Gastrocnemius medialis (tissue), 4 donors: ENCODE measurements around the gene CASZ1. TPM values are rescaled to one million over a fixed set of nuclear protein-coding genes. Genes with fewer than 3 reads are reported as not detected.
A peak's percentile ranks its signal among the peaks of the same experiment; 100 is the strongest.

Source experiments
- ATAC-seq, 2 donors: fragments of 150-250 bp; one replicate each; pipeline ENCODE4 v1.9.1; 2016
- DNase-seq, 2 donors: peaks; one replicate each; pipeline ENCODE4 v3.0.0-alpha.2; 2019
- H3K27ac ChIP-seq, 4 donors: fragments of 200-600 bp; sonication (generic); 1 replicate in 1 of 4; 2 replicates in 3 of 4; pipeline ENCODE4 v1.5.1; 2016 to 2018; ENCODE audit warnings: mild to moderate bottlenecking in 2 of 4, moderate library complexity in 1 of 4
- H3K27me3 ChIP-seq, 3 donors: fragments of 200-600 bp; sonication (generic) in 2 of 3; 1 replicate in 1 of 3; 2 replicates in 2 of 3; pipeline versions ENCODE4 v1.5.1 to v1.6.0; 2016 to 2019; ENCODE audit warnings: mild to moderate bottlenecking in 1 of 3, moderate library complexity in 1 of 3
- H3K36me3 ChIP-seq, 2 donors: fragments of 200-600 bp; sonication (generic) in 1 of 2; one replicate each; pipeline ENCODE4 v1.5.1; 2017 to 2018
- H3K4me1 ChIP-seq, 2 donors: fragments of 200-600 bp; sonication (generic) in 1 of 2; one replicate each; pipeline ENCODE4 v1.5.1; 2016 to 2017; ENCODE audit warnings: mild to moderate bottlenecking in 2 of 2
- H3K4me3 ChIP-seq, 4 donors: fragments of 200-600 bp; sonication (generic) in 3 of 4; 1 replicate in 1 of 4; 2 replicates in 3 of 4; pipeline ENCODE4 v1.5.1; 2016 to 2019; ENCODE audit warnings: mild to moderate bottlenecking in 2 of 4
- H3K9me3 ChIP-seq, 3 donors: fragments of 200-600 bp; sonication (generic) in 2 of 3; 1 replicate in 1 of 3; 2 replicates in 2 of 3; pipeline ENCODE4 v1.5.1; 2016 to 2019
- POLR2A ChIP-seq, 2 donors: fragments of 450-650 bp; IDR thresholded peaks; one replicate each; pipeline ENCODE4 v1.6.1; 2017; ENCODE audit warnings: antibody characterized with exemption in 2 of 2, mild to moderate bottlenecking in 2 of 2, moderate library complexity in 2 of 2
- in situ Hi-C, 4 donors: fragments of 200-750 bp; cut with MboI; loops; one replicate each; pipeline versions ENCODE4 v1.15.0 to v1.8.0; 2017; ENCODE audit warnings: low sequenced_read_pairs in 4 of 4
- intact Hi-C: fragments of 100-400 bp; cut with DNase I; formaldehyde crosslinking; loops from one replicate; pipeline ENCODE4 v1.15.1; 2023; ENCODE audit warnings: low total_unique reads
- total RNA-seq, 4 donors: library from RNA; depleted of rRNA; stranded (reverse); fragments of >200 nt; gene quantifications; one replicate each; pipeline versions ENCODE4 v1.1.0 to v1.2.3, GENCODE V29; 2016
- TF ChIP-seq, protein P1 (sequence below), 5 experiments: fragments of 450-650 bp in 3 of 5; fragments of 200-600 bp in 2 of 5; sonication (generic) in 2 of 5; IDR thresholded peaks in 4 of 5; conservative IDR thresholded peaks in 1 of 5; 1 replicate in 4 of 5; 2 replicates in 1 of 5; pipeline ENCODE4 v1.5.1; 2016 to 2019; ENCODE audit warnings: antibody characterized with exemption in 5 of 5, mild to moderate bottlenecking in 3 of 5, moderate library complexity in 3 of 5

Gene CASZ1
- total RNA-seq, 4 donors from 2014 or later = 19.1 to 121 (median 80.6) TPM

DNA sequence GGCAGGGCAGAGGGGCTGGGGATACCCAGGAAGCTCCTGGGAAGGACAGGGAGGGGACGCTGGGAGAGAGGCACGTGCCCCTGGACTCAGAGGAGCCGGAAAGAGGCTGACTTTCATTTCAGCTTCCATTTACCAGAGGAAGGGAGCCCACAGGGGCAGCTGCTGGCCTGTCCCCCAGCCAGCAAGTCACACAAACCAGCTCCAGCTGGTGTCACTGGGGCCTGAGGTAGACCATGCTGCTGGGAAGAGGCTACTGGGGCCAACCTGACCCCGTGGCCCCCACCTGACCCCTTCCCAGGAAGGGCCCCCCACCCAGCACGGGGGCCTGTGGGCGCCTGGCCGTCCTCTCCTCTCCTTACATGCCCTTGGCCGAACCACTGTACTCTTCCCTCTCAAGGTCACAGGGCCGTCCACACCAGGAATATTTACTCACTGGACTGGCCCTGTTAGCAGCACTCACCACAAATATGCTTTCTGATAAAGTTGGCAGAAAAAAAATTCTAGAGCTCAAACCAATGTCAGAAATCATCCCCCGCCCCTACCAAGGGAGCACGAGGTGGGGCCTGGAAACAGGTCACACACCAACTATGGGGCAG, 110.5 kb downstream of the CASZ1 start:
- Histone ChIP-seq H3K4me3 (peak overlapping the region in 2 of 4 donors; percentile 12 to 25), H3K36me3 (no peaks in the 10 kb centered on the region), H3K27me3 (no peaks in the 10 kb centered on the region), H3K27ac (peak overlapping the region; percentile 71 to 81 (median 74)), H3K9me3 (no peaks in the 10 kb centered on the region), H3K4me1 (peaks cover 98 to 99% of the 10 kb centered on the region in 2 donors)
- intact Hi-C loops (no loop called here), in situ Hi-C loops (loop anchor here in 3 of 4 donors (10.0 to 25.0 kb wide), 2 partner anchors 101 to 109 kb away; partner anchors contain the start of gene CASZ1 (in 3 of the 3))
- DNase-seq (peak in 1 of 2 donors; percentile 45), ATAC-seq (peak in 1 of 2 donors; percentile 34)
- TF ChIP-seq, protein P1, sequence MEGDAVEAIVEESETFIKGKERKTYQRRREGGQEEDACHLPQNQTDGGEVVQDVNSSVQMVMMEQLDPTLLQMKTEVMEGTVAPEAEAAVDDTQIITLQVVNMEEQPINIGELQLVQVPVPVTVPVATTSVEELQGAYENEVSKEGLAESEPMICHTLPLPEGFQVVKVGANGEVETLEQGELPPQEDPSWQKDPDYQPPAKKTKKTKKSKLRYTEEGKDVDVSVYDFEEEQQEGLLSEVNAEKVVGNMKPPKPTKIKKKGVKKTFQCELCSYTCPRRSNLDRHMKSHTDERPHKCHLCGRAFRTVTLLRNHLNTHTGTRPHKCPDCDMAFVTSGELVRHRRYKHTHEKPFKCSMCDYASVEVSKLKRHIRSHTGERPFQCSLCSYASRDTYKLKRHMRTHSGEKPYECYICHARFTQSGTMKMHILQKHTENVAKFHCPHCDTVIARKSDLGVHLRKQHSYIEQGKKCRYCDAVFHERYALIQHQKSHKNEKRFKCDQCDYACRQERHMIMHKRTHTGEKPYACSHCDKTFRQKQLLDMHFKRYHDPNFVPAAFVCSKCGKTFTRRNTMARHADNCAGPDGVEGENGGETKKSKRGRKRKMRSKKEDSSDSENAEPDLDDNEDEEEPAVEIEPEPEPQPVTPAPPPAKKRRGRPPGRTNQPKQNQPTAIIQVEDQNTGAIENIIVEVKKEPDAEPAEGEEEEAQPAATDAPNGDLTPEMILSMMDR (IDR thresholded peaks at IDR 0.05 in 4 of 5, conservative IDR thresholded peaks at IDR 0.05 in 1 of 5) = no peak
- no peak for TF ChIP-seq POLR2A (IDR thresholded peaks at IDR 0.05)

DNA sequence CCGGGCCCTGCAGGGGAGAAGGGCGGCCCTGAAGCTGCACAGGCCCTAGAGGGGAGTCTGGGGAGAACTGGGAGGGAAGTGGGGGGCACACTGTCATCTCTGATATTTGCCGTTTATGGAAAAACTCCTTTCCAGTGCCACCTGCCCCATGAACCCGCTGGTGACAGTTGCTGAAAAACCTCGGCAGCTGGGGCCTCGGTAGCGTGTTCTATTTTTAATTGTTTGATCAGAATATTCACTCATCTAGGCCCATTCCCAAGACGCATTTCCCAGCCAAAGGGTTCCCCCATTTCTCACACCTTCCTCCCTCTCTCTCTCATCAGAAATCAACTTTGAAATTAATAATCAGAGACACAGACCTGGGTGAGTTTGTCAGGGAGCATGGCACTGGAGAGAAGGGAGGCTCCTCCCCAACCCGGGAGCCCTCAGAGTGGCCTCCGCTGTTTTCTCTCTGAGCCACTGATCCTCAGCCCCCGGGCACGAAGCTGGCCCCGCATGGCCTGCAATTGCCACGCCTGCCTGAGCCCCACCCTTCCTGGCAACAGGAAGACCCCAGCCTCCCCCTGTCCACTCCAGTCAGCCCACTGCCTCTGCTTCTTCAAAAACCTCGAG, 111.1 kb downstream of the CASZ1 start:
- in situ Hi-C loops (loop anchor here in 3 of 4 donors (10.0 to 25.0 kb wide), 2 partner anchors 102 to 109 kb away; partner anchors contain the start of gene CASZ1 (in 3 of the 3)), intact Hi-C loops (no loop called here)
- Histone ChIP-seq H3K9me3 (no peaks in the 10 kb centered on the region), H3K27ac (peak overlapping the region; percentile 71 to 81 (median 74)), H3K36me3 (no peaks in the 10 kb centered on the region), H3K4me3 (peak overlapping the region in 2 of 4 donors; percentile 12 to 25), H3K4me1 (peaks cover 99 to 100% of the 10 kb centered on the region in 2 donors), H3K27me3 (no peaks in the 10 kb centered on the region)
- DNase-seq (no peak), ATAC-seq (no peak)
- no peak for TF ChIP-seq POLR2A (IDR thresholded peaks at IDR 0.05)
- TF ChIP-seq, protein P1 (IDR thresholded peaks at IDR 0.05 in 4 of 5, conservative IDR thresholded peaks at IDR 0.05 in 1 of 5) = no peak

GRCh38 chr1:10684221-10684620, 112.2 kb downstream of the CASZ1 start:
- intact Hi-C loops (loop anchor here (5.0 kb wide), 1 partner anchor 172 kb away; no protein-coding TSS in a partner anchor), in situ Hi-C loops (loop anchor here in 3 of 4 donors (10.0 to 25.0 kb wide), 2 partner anchors 103 to 111 kb away; partner anchors contain the start of gene CASZ1 (in 3 of the 3))
- no peak overlapping the region for H3K4me3 ChIP-seq
- H3K27me3 ChIP-seq = no peaks in the 10 kb centered on the region
- H3K9me3 ChIP-seq = no peaks in the 10 kb centered on the region
- DNase-seq = no peak
- peak overlapping the region in 3 of 4 donors; percentile 74 to 81 (median 75) for H3K27ac ChIP-seq
- no peak for ATAC-seq
- no peaks in the 10 kb centered on the region for H3K36me3 ChIP-seq
- no peak for TF ChIP-seq POLR2A (IDR thresholded peaks at IDR 0.05)
- TF ChIP-seq, protein P1 (IDR thresholded peaks at IDR 0.05 in 4 of 5, conservative IDR thresholded peaks at IDR 0.05 in 1 of 5) = no peak
- H3K4me1 ChIP-seq = peaks cover 96 to 100% of the 10 kb centered on the region in 2 donors

- Histone ChIP-seq H3K4me3 (no peak overlapping the region), H3K4me1 (peaks cover 94 to 100% of the 10 kb centered on the region in 2 donors), H3K9me3 (no peaks in the 10 kb centered on the region), H3K27ac (peak overlapping the region; percentile 65 to 81 (median 72)), H3K36me3 (no peaks in the 10 kb centered on the region), H3K27me3 (no peaks in the 10 kb centered on the region)
- intact Hi-C loops = loop anchor here (5.0 kb wide), 1 partner anchor 170 kb away; no protein-coding TSS in a partner anchor
- ATAC-seq (no peak), DNase-seq (no peak)
- TF ChIP-seq, protein P1 (IDR thresholded peaks at IDR 0.05 in 4 of 5, conservative IDR thresholded peaks at IDR 0.05 in 1 of 5) = no peak
- in situ Hi-C loops = loop anchor here in 3 of 4 donors (10.0 to 25.0 kb wide), 2 partner anchors 105 to 112 kb away; partner anchors contain the start of gene CASZ1 (in 3 of the 3)
Measured at GRCh38 chr1:10682449-10683309, 113.8 kb downstream of the CASZ1 start.
